Neural progenitor cell (in vitro differentiated cells): Measurements from ENCODE around the gene CACHD1. TPM values are rescaled to one million over a fixed set of nuclear protein-coding genes. Genes with fewer than 3 reads are reported as not detected.
A peak's percentile ranks its signal among the peaks of the same experiment; 100 is the strongest.

ENCODE experiments used
- DNase-seq: peaks from one replicate; pipeline ENCODE4 v3.0.0-alpha.2; 2016; ENCODE audit warnings: low spot score
- H2AFZ ChIP-seq: fragments of 200-600 bp; sonication (generic); replicated peaks from 2 replicates; pipeline ENCODE4 v1.6.1; 2016; ENCODE audit warnings: antibody characterized with exemption
- H3F3A ChIP-seq: fragments of 200-600 bp; sonication (generic); 2 replicates; pipeline ENCODE4 v1.6.1; 2016; ENCODE audit warnings: antibody characterized with exemption, low read depth
- H3K27ac ChIP-seq: fragments of 200-600 bp; sonication (generic); 2 replicates; pipeline ENCODE4 v1.5.1; 2016; ENCODE audit warnings: mild to moderate bottlenecking
- H3K27me3 ChIP-seq: fragments of 200-600 bp; sonication (generic); 2 replicates; pipeline ENCODE4 v1.6.1; 2016; ENCODE audit warnings: mild to moderate bottlenecking, moderate library complexity
- H3K36me3 ChIP-seq: fragments of 200-600 bp; sonication (generic); 2 replicates; pipeline ENCODE4 v1.5.1; 2016
- H3K4me1 ChIP-seq: fragments of 200-600 bp; sonication (generic); 2 replicates; pipeline ENCODE4 v1.6.1; 2016; ENCODE audit warnings: mixed run types
- H3K4me2 ChIP-seq: fragments of 200-600 bp; sonication (generic); 2 replicates; pipeline ENCODE4 v1.6.1; 2016
- H3K4me3 ChIP-seq: fragments of 200-600 bp; sonication (generic); 2 replicates; pipeline ENCODE4 v1.5.1; 2016
- H3K79me2 ChIP-seq: fragments of 200-600 bp; sonication (generic); 2 replicates; pipeline ENCODE4 v1.6.1; 2016; ENCODE audit warnings: low read depth
- H3K9ac ChIP-seq: fragments of 200-600 bp; sonication (generic); 2 replicates; pipeline ENCODE4 v1.6.1; 2016
- H3K9me3 ChIP-seq: fragments of 200-600 bp; sonication (generic); 2 replicates; pipeline ENCODE4 v1.5.1; 2016; ENCODE audit warnings: low read depth
- H4K20me1 ChIP-seq: fragments of 200-600 bp; sonication (generic); 2 replicates; pipeline ENCODE4 v1.6.1; 2016; ENCODE audit warnings: low read depth
- H3K27ac Mint-ChIP-seq: 3 replicates; pipeline ENCODE4 v1.8.0; 2021; ENCODE audit warnings: mixed read lengths
- H3K27me3 Mint-ChIP-seq: 2 replicates; pipeline ENCODE4 v1.8.0; 2022; ENCODE audit warnings: low read depth, mild to moderate bottlenecking, inconsistent platforms, moderate library complexity, mixed read lengths; ENCODE audit not compliant: insufficient read depth
- H3K36me3 Mint-ChIP-seq: 3 replicates; pipeline ENCODE4 v1.8.0; 2021; ENCODE audit warnings: mixed read lengths
- H3K4me1 Mint-ChIP-seq: 3 replicates; pipeline ENCODE4 v1.8.0; 2021; ENCODE audit warnings: mixed read lengths
- H3K4me3 Mint-ChIP-seq: 3 replicates; pipeline ENCODE4 v1.8.0; 2021; ENCODE audit warnings: mild to moderate bottlenecking, moderate library complexity, mixed read lengths
- H3K9me3 Mint-ChIP-seq: 3 replicates; pipeline ENCODE4 v1.8.0; 2020; ENCODE audit warnings: mixed read lengths
- EZH2 ChIP-seq: fragments of 200-600 bp; sonication (generic); IDR thresholded peaks from 2 replicates; pipeline ENCODE4 v1.6.1; 2017; ENCODE audit warnings: antibody characterized with exemption, mild to moderate bottlenecking, moderate library complexity
- EZH2phosphoT487 ChIP-seq: fragments of 200-600 bp; sonication (generic); IDR thresholded peaks from 2 replicates; pipeline ENCODE4 v1.6.1; 2017; ENCODE audit warnings: antibody characterized with exemption
- total RNA-seq: library from RNA; depleted of rRNA; stranded (reverse); fragments of >200 nt; gene quantifications from 2 replicates; pipeline ENCODE4 v1.2.3, GENCODE V29; 2015; ENCODE audit warnings: low replicate concordance
- TF ChIP-seq, protein P1 (sequence below): fragments of 200-600 bp; sonication (generic); IDR thresholded peaks from 2 replicates; pipeline ENCODE4 v1.5.1; 2017; ENCODE audit warnings: antibody characterized with exemption, mild to moderate bottlenecking

Gene CACHD1
- total RNA-seq, 1 donor from 2014 or later: 61.0 TPM

DNA sequence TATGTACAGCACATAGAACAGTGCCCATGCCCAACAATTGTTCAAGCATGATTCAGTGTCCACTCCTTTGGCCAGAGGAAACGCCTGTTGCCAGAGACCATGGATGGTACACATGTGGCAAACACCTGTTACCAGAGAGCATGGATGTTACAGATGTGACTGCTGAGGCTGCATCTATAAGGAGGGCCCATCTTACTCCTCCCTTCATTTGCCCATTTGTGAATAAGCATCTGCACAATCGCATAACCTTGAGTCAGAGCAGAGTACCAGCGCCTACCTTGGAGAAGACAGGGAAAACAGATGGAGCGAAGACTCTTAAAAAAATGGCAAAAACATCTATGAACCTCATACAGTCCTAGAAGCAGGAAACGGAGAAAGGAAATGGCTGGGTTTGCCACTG lies 36.6 kb upstream of the CACHD1 start:
- no peaks in the 10 kb centered on the region for H3K9me3 ChIP-seq
- no peaks in the 10 kb centered on the region for H3K27me3 ChIP-seq
- H3K79me2 ChIP-seq: no peaks in the 10 kb centered on the region
- Mint-ChIP-seq H3K9me3 (peaks cover 2% of the 10 kb centered on the region), H3K4me1 (peaks cover 9% of the 10 kb centered on the region), H3K4me3 (no peak overlapping the region), H3K36me3 (no peaks in the 10 kb centered on the region), H3K27me3 (no peaks in the 10 kb centered on the region), H3K27ac (no peak overlapping the region)
- no peak for DNase-seq
- H3K36me3 ChIP-seq: no peaks in the 10 kb centered on the region
- H3F3A ChIP-seq: no peaks in the 10 kb centered on the region
- no peak overlapping the region for H3K27ac ChIP-seq
- H3K4me2 ChIP-seq: no peak overlapping the region
- peak overlapping the region; percentile 86 for H2AFZ ChIP-seq
- H3K4me1 ChIP-seq: peaks cover 10% of the 10 kb centered on the region
- no peak overlapping the region for H3K9ac ChIP-seq
- TF ChIP-seq EZH2: no peak
- TF ChIP-seq EZH2phosphoT487: no peak
- TF ChIP-seq, protein P1, sequence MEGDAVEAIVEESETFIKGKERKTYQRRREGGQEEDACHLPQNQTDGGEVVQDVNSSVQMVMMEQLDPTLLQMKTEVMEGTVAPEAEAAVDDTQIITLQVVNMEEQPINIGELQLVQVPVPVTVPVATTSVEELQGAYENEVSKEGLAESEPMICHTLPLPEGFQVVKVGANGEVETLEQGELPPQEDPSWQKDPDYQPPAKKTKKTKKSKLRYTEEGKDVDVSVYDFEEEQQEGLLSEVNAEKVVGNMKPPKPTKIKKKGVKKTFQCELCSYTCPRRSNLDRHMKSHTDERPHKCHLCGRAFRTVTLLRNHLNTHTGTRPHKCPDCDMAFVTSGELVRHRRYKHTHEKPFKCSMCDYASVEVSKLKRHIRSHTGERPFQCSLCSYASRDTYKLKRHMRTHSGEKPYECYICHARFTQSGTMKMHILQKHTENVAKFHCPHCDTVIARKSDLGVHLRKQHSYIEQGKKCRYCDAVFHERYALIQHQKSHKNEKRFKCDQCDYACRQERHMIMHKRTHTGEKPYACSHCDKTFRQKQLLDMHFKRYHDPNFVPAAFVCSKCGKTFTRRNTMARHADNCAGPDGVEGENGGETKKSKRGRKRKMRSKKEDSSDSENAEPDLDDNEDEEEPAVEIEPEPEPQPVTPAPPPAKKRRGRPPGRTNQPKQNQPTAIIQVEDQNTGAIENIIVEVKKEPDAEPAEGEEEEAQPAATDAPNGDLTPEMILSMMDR: no peak
- H4K20me1 ChIP-seq: no peaks in the 10 kb centered on the region
- no peak overlapping the region for H3K4me3 ChIP-seq

DNA sequence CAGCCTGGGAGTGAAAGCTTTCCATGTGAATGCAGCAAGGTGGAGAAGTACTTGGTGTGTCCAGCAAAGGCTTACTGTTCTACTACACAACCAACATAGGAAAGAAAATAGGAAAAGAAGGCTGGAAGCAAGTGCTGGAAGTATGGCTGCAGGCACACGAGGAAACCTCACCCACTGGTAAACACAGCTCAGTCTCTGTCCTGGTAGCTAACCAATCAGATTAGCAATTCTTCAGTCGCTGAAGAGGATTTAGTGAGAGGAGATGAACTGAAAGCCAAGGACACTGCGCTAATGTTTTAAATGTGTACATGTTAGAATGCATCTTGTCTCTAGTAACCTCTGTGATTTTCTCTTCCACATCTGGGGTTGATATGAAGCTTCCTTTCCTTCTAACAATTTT lies 36.2 kb upstream of the CACHD1 start:
- Histone ChIP-seq H3K4me2 (no peak overlapping the region), H2AFZ (peak overlapping the region; percentile 86), H3K79me2 (no peaks in the 10 kb centered on the region), H3K4me1 (peaks cover 10% of the 10 kb centered on the region), H3K27me3 (no peaks in the 10 kb centered on the region), H3K9me3 (no peaks in the 10 kb centered on the region), H3F3A (no peaks in the 10 kb centered on the region), H4K20me1 (no peaks in the 10 kb centered on the region), H3K36me3 (no peaks in the 10 kb centered on the region), H3K27ac (no peak overlapping the region), H3K9ac (no peak overlapping the region), H3K4me3 (no peak overlapping the region)
- TF ChIP-seq EZH2: no peak
- TF ChIP-seq EZH2phosphoT487: no peak
- TF ChIP-seq, protein P1: no peak
- peaks cover 2% of the 10 kb centered on the region for H3K9me3 Mint-ChIP-seq
- H3K4me3 Mint-ChIP-seq: no peak overlapping the region
- DNase-seq: no peak
- H3K27ac Mint-ChIP-seq: no peak overlapping the region
- H3K4me1 Mint-ChIP-seq: peaks cover 9% of the 10 kb centered on the region
- H3K27me3 Mint-ChIP-seq: no peaks in the 10 kb centered on the region
- no peaks in the 10 kb centered on the region for H3K36me3 Mint-ChIP-seq

DNA sequence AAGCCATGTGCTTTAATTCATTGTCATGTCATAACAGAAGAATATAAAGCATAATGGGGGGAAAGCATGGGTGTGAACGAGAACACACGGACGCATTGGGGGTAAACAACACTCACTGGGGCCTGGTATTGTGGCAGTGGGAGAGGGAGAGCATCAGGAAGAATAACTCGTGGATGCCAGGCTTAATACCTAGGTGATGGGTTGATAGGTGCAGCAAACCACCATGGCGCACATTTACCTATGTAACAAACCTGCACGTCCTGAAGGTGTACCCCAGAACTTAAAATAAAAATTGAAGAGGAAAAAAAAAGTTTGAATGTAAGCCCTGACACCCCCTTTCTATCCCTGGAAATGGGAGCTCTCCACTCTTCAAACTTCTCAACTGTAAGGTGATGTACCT lies 34.9 kb upstream of the CACHD1 start:
- peaks cover 6% of the 10 kb centered on the region for H3K9me3 Mint-ChIP-seq
- Histone ChIP-seq H3K9ac (no peak overlapping the region), H3F3A (no peaks in the 10 kb centered on the region), H3K4me1 (peaks cover 10% of the 10 kb centered on the region), H3K27ac (no peak overlapping the region), H4K20me1 (no peaks in the 10 kb centered on the region), H3K79me2 (no peaks in the 10 kb centered on the region), H3K9me3 (no peaks in the 10 kb centered on the region), H3K27me3 (no peaks in the 10 kb centered on the region), H3K4me2 (no peak overlapping the region), H3K4me3 (no peak overlapping the region), H3K36me3 (no peaks in the 10 kb centered on the region), H2AFZ (no peak overlapping the region)
- H3K4me3 Mint-ChIP-seq: no peak overlapping the region
- DNase-seq: no peak
- no peaks in the 10 kb centered on the region for H3K27me3 Mint-ChIP-seq
- TF ChIP-seq, protein P1: no peak
- TF ChIP-seq EZH2phosphoT487 (no peak), EZH2 (no peak)
- no peaks in the 10 kb centered on the region for H3K36me3 Mint-ChIP-seq
- H3K27ac Mint-ChIP-seq: no peak overlapping the region
- peaks cover 9% of the 10 kb centered on the region for H3K4me1 Mint-ChIP-seq
